HL-60 (cell line): ENCODE results near the gene TBC1D17.

Experiments used
- CTCF ChIP-seq: IDR thresholded peaks from one replicate; pipeline ENCODE4 v1.5.1; 2011; ENCODE audit warnings: low read length, control low read depth, inconsistent platforms; ENCODE audit not compliant: insufficient read depth
- GABPA ChIP-seq: IDR thresholded peaks from 2 replicates; pipeline ENCODE4 v1.6.1; 2012; ENCODE audit warnings: low read depth
- POLR2AphosphoS5 ChIP-seq: IDR thresholded peaks from 2 replicates; pipeline ENCODE4 v1.6.1; 2012; ENCODE audit warnings: low read depth
- REST ChIP-seq: IDR thresholded peaks from 2 replicates; pipeline ENCODE4 v1.6.1; 2012; ENCODE audit warnings: low read depth; ENCODE audit not compliant: insufficient replicate concordance

GRCh38 chr19:49851456-49852259 lies 25.8 kb upstream of the TBC1D17 start:
- TF ChIP-seq CTCF (no peak), POLR2AphosphoS5 (no peak), GABPA (no peak), REST (no peak)
